Measurements from ENCODE around the gene GRIN1.

The GRIN1 gene

GRCh38 chr9:137188490-137189296 lies 49.7 kb downstream of the GRIN1 start, which contains the start of the genes ANAPC2 and SSNA1:
TSS of gene ANAPC2 (minus strand) at chr9:137188560. CDS start at chr9:137188532, 28 bp downstream.
TSS of gene SSNA1 (plus strand) at chr9:137188676. CDS start at chr9:137188727, 51 bp downstream.
- peak; percentile 26 for TF ChIP-seq CTCF (IDR thresholded peaks at IDR 0.05; ENCODE audit: insufficient read depth, missing control alignments)
- no peak for FAIRE-seq
- DNase-seq (ENCODE audit: insufficient read length, low spot score), result no peak

- FAIRE-seq, result no peak
Observed at GRCh38 chr9:137189297-137190295, 50.6 kb downstream of the GRIN1 start.

GRCh38 chr9:137190315-137190856 lies 51.4 kb downstream of the GRIN1 start:
- FAIRE-seq (no peak), DNase-seq (ENCODE audit: insufficient read length, low spot score) (no peak)

More at GRCh38 chr9:137189297-137190295, 50.6 kb downstream of the GRIN1 start:
- DNase-seq (ENCODE audit: insufficient read length, low spot score), result no peak
- no peak for TF ChIP-seq CTCF (IDR thresholded peaks at IDR 0.05; ENCODE audit: insufficient read depth, missing control alignments)

GRCh38 chr9:137191245-137191644 lies 52.3 kb downstream of the GRIN1 start:
- DNase-seq (ENCODE audit: insufficient read length, low spot score) (no peak), FAIRE-seq (no peak)
- no peak for TF ChIP-seq CTCF (IDR thresholded peaks at IDR 0.05; ENCODE audit: insufficient read depth, missing control alignments)

More at GRCh38 chr9:137190315-137190856, 51.4 kb downstream of the GRIN1 start:
- no peak for TF ChIP-seq CTCF (IDR thresholded peaks at IDR 0.05; ENCODE audit: insufficient read depth, missing control alignments)

- TF ChIP-seq CTCF (IDR thresholded peaks at IDR 0.05; ENCODE audit: insufficient read depth, missing control alignments), result no peak
Observed at GRCh38 chr9:137191691-137192447, 52.9 kb downstream of the GRIN1 start.

GRCh38 chr9:137192448-137192780 lies 53.5 kb downstream of the GRIN1 start:
- no peak for TF ChIP-seq CTCF (IDR thresholded peaks at IDR 0.05; ENCODE audit: insufficient read depth, missing control alignments)
- no peak for FAIRE-seq
- no peak for DNase-seq (ENCODE audit: insufficient read length, low spot score)

More at GRCh38 chr9:137191691-137192447, 52.9 kb downstream of the GRIN1 start:
- no peak for DNase-seq (ENCODE audit: insufficient read length, low spot score)
- FAIRE-seq, result no peak

All from D721Med (cell line).